ENCODE results near the gene TRIP10.

The TRIP10 gene

DNA sequence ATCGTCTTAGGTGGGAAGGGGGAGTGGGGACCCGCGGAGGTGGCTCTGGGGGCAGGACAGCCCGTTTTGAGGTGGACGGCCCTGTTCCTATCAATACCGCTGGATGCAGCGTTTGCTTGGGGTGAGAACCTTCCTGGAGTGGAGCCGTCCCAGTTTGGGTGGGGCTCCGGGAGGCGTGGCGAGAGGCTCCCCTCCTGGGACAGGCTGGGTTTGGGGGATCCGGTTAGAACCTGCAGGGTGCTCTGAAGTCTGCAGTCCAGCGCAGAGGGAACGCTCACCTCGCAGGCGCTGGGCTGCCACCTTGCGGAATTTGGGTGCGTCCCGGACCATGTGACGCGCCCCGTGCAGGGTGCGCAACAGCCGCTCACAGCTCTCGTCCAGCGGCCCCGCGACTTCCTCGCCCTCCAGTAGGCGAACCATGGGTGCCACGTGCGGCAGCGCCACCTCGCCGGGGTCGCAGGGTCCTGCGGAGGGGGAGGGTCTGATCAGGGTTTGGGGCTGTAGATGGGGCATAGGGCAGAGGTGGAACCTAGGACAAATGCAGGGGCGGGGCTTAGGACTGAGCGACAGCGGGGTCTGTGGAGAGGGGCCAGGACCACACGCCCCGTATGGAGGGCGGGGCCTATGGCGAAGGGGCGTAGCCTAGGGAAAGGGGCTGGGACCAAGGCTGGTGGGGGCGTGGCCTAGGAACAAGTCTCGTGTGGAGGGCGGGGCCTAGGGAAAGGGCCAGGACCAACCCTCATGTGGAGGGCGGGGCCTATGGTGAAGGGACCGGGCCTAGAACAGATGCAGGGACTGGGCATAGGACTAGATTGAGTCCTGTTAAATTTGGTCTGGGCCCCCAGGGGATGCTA, 13.9 kb downstream of the TRIP10 start:
- no peak overlapping the region for H3K9ac ChIP-seq (ENCODE audit: low read length)
- peaks cover 20% of the 10 kb centered on the region for H3K36me3 ChIP-seq (replicated peaks; ENCODE audit: insufficient read depth, low read length)
- H2AFZ ChIP-seq (ENCODE audit: low read length): no peak overlapping the region
- H3K27me3 ChIP-seq (replicated peaks; ENCODE audit: insufficient read depth, low read length): no peaks in the 10 kb centered on the region
- no peaks in the 10 kb centered on the region for H3K4me1 ChIP-seq (ENCODE audit: low read length)
- H3F3A ChIP-seq (ENCODE audit: insufficient read depth, low read length): peaks cover 10% of the 10 kb centered on the region; the same call in 1 of the 2 replicates
- H3K4me2 ChIP-seq (ENCODE audit: low read depth, low read length): no peak overlapping the region
- H4K20me1 ChIP-seq (ENCODE audit: insufficient read depth, low read length): no peaks in the 10 kb centered on the region
- no peaks in the 10 kb centered on the region for H3K9me2 ChIP-seq (replicated peaks; ENCODE audit: insufficient read depth, low read length)
- H3K27ac ChIP-seq (ENCODE audit: low read length): no peak overlapping the region
- DNase-seq: no peak
- no peaks in the 10 kb centered on the region for H3K9me3 ChIP-seq (replicated peaks; ENCODE audit: insufficient read depth, low read length)
- H3K4me3 ChIP-seq (ENCODE audit: low read length): no peak overlapping the region
- H3K79me2 ChIP-seq (ENCODE audit: low read length): no peaks in the 10 kb centered on the region
- no peak for TF ChIP-seq EZH2 (optimal IDR thresholded peaks at IDR 0.05; ENCODE audit: low read depth, low read length)
- no peak for TF ChIP-seq EZH2phosphoT487 (IDR thresholded peaks at IDR 0.05; ENCODE audit: low read length)
- TF ChIP-seq, protein P1, sequence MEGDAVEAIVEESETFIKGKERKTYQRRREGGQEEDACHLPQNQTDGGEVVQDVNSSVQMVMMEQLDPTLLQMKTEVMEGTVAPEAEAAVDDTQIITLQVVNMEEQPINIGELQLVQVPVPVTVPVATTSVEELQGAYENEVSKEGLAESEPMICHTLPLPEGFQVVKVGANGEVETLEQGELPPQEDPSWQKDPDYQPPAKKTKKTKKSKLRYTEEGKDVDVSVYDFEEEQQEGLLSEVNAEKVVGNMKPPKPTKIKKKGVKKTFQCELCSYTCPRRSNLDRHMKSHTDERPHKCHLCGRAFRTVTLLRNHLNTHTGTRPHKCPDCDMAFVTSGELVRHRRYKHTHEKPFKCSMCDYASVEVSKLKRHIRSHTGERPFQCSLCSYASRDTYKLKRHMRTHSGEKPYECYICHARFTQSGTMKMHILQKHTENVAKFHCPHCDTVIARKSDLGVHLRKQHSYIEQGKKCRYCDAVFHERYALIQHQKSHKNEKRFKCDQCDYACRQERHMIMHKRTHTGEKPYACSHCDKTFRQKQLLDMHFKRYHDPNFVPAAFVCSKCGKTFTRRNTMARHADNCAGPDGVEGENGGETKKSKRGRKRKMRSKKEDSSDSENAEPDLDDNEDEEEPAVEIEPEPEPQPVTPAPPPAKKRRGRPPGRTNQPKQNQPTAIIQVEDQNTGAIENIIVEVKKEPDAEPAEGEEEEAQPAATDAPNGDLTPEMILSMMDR (IDR thresholded peaks at IDR 0.05; ENCODE audit: low read length): no peak

GRCh38 chr19:6754136-6754535, 14.7 kb downstream of the TRIP10 start:
- Histone ChIP-seq H3K36me3 (replicated peaks; ENCODE audit: insufficient read depth, low read length) (peaks cover 20% of the 10 kb centered on the region), H3K4me2 (ENCODE audit: low read depth, low read length) (no peak overlapping the region), H2AFZ (ENCODE audit: low read length) (no peak overlapping the region), H3K4me1 (ENCODE audit: low read length) (no peaks in the 10 kb centered on the region), H3K9me2 (replicated peaks; ENCODE audit: insufficient read depth, low read length) (no peaks in the 10 kb centered on the region), H3K9ac (ENCODE audit: low read length) (no peak overlapping the region), H3K27me3 (replicated peaks; ENCODE audit: insufficient read depth, low read length) (no peaks in the 10 kb centered on the region), H3K27ac (ENCODE audit: low read length) (no peak overlapping the region), H3K9me3 (replicated peaks; ENCODE audit: insufficient read depth, low read length) (no peaks in the 10 kb centered on the region), H3K4me3 (ENCODE audit: low read length) (no peak overlapping the region), H3F3A (ENCODE audit: insufficient read depth, low read length) (peaks cover 10% of the 10 kb centered on the region; the same call in 1 of the 2 replicates), H3K79me2 (ENCODE audit: low read length) (no peaks in the 10 kb centered on the region), H4K20me1 (ENCODE audit: insufficient read depth, low read length) (no peaks in the 10 kb centered on the region)
- no peak for DNase-seq
- TF ChIP-seq EZH2 (optimal IDR thresholded peaks at IDR 0.05; ENCODE audit: low read depth, low read length) (no peak), EZH2phosphoT487 (IDR thresholded peaks at IDR 0.05; ENCODE audit: low read length) (no peak)
- TF ChIP-seq, protein P1 (IDR thresholded peaks at IDR 0.05; ENCODE audit: low read length): no peak

DNA sequence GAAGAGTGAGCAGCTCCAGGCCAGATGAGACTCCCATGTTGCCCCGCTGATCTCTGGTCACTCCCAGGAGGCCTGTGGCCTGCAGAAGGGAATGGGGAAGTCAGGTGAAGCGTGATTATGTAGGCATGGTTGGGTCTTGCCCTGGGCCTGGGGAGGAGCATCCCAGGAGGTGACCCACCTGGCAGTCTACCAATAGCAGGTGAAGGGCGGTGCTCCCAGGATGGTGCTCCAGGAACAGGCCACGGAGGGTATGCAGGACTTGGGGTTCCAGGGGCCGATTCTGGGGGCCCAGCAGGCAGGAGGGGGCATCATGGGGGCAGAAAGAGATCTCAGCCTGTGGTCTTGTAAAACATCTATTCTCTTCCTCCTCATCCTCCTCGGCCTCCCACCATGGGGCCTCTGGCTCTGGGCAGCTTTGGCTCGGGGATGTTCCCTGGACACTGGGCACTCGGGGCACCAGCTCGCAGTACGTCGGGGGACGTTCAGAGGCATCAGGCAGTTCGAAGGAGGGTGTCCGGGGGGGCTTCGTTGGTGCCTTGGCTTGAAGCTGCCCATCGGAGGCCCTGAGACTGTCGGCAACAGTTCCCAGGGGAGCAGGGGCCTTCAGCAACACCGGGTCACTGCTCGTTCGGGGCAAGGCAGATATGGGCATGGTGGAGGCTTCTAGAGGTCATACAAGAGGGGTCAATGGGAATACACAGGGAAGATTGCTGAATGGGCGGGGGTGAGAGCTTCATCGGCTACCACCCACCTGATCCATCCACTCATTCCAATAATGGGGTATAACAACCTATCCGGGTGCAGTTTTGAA, 15.4 kb downstream of the TRIP10 start:
- Histone ChIP-seq H3K36me3 (replicated peaks; ENCODE audit: insufficient read depth, low read length) (peaks cover 20% of the 10 kb centered on the region), H3F3A (ENCODE audit: insufficient read depth, low read length) (peaks cover 10% of the 10 kb centered on the region; the same call in 1 of the 2 replicates), H3K4me1 (ENCODE audit: low read length) (no peaks in the 10 kb centered on the region), H3K4me3 (ENCODE audit: low read length) (no peak overlapping the region), H3K27ac (ENCODE audit: low read length) (no peak overlapping the region), H3K4me2 (ENCODE audit: low read depth, low read length) (no peak overlapping the region), H3K27me3 (replicated peaks; ENCODE audit: insufficient read depth, low read length) (no peaks in the 10 kb centered on the region), H3K79me2 (ENCODE audit: low read length) (peaks cover 5% of the 10 kb centered on the region; the same call in 1 of the 2 replicates), H4K20me1 (ENCODE audit: insufficient read depth, low read length) (no peaks in the 10 kb centered on the region), H3K9me2 (replicated peaks; ENCODE audit: insufficient read depth, low read length) (no peaks in the 10 kb centered on the region), H3K9ac (ENCODE audit: low read length) (no peak overlapping the region), H2AFZ (ENCODE audit: low read length) (no peak overlapping the region), H3K9me3 (replicated peaks; ENCODE audit: insufficient read depth, low read length) (no peaks in the 10 kb centered on the region)
- DNase-seq: no peak
- TF ChIP-seq EZH2 (optimal IDR thresholded peaks at IDR 0.05; ENCODE audit: low read depth, low read length) (no peak), EZH2phosphoT487 (IDR thresholded peaks at IDR 0.05; ENCODE audit: low read length) (no peak)
- TF ChIP-seq, protein P1 (IDR thresholded peaks at IDR 0.05; ENCODE audit: low read length): no peak

Measured in MM.1S (cell line).